OCI-LY1 (cell line): ENCODE measurements around the gene IL1RAPL2.

Experiments
- H2AFZ ChIP-seq: fragments of 200-600 bp; sonication (generic), shearing (Covaris generic); 2 replicates; pipeline ENCODE4 v1.6.0; 2014; ENCODE audit warnings: antibody characterized with exemption, mild to moderate bottlenecking, low read length
- H3F3A ChIP-seq: fragments of 200-600 bp; sonication (generic), shearing (Covaris generic); 2 replicates; pipeline ENCODE4 v1.6.0; 2014; ENCODE audit warnings: mild to moderate bottlenecking, antibody characterized with exemption, low read length, moderate library complexity; ENCODE audit not compliant: insufficient read depth
- H3K27ac ChIP-seq: fragments of 200-600 bp; sonication (generic); 2 replicates; pipeline ENCODE4 v1.5.1; 2014; ENCODE audit warnings: low read length, mixed run types, mild to moderate bottlenecking, low read depth; ENCODE audit not compliant: poor library complexity, severe bottlenecking
- H3K27me3 ChIP-seq: fragments of 200-600 bp; sonication (generic); 2 replicates; pipeline ENCODE4 v1.6.0; 2014; ENCODE audit warnings: antibody characterized with exemption, mild to moderate bottlenecking, low read length, moderate library complexity; ENCODE audit not compliant: insufficient read depth
- H3K36me3 ChIP-seq: fragments of 200-600 bp; sonication (generic); 2 replicates; pipeline ENCODE4 v1.6.1; 2014; ENCODE audit warnings: mild to moderate bottlenecking, antibody characterized with exemption, low read length, moderate library complexity, mixed read lengths; ENCODE audit not compliant: insufficient read depth
- H3K4me1 ChIP-seq: fragments of 200-600 bp; sonication (generic); 2 replicates; pipeline ENCODE4 v1.5.1; 2014; ENCODE audit warnings: mild to moderate bottlenecking, low read length, moderate library complexity; ENCODE audit not compliant: insufficient read depth, severe bottlenecking
- H3K4me2 ChIP-seq: fragments of 200-600 bp; sonication (generic), shearing (Covaris generic); 2 replicates; pipeline ENCODE4 v1.6.1; 2014; ENCODE audit warnings: low read length
- H3K4me3 ChIP-seq: fragments of 200-600 bp; sonication (generic); 2 replicates; pipeline ENCODE4 v1.5.1; 2014; ENCODE audit warnings: low read length, low read depth, mild to moderate bottlenecking, mixed read lengths; ENCODE audit not compliant: poor library complexity, severe bottlenecking
- H3K79me2 ChIP-seq: fragments of 200-600 bp; shearing (Covaris generic); 2 replicates; pipeline ENCODE4 v1.6.1; 2016; ENCODE audit warnings: mixed run types, low read length, mixed read lengths; ENCODE audit not compliant: insufficient read depth
- H3K9ac ChIP-seq: fragments of 200-600 bp; sonication (generic), shearing (Covaris generic); 2 replicates; pipeline ENCODE4 v1.6.1; 2014; ENCODE audit warnings: mild to moderate bottlenecking, low read length, mixed read lengths
- H3K9me2 ChIP-seq: fragments of 200-600 bp; sonication (generic), shearing (Covaris generic); 2 replicates; pipeline ENCODE4 v1.6.1; 2014; ENCODE audit warnings: low read depth, mild to moderate bottlenecking, low read length, mixed read lengths
- H3K9me3 ChIP-seq: fragments of 200-600 bp; shearing (Covaris generic); 2 replicates; pipeline ENCODE4 v1.6.1; 2014; ENCODE audit warnings: low read length, mixed read lengths
- H4K20me1 ChIP-seq: fragments of 200-600 bp; sonication (generic), shearing (Covaris generic); 2 replicates; pipeline ENCODE4 v1.6.0; 2016; ENCODE audit warnings: mild to moderate bottlenecking, low read length; ENCODE audit not compliant: insufficient read depth
- CTCF ChIP-seq: fragments of 200-600 bp; sonication (generic), shearing (Covaris generic); IDR thresholded peaks from 2 replicates; pipeline ENCODE4 v1.5.1; 2017; ENCODE audit warnings: mild to moderate bottlenecking, antibody characterized with exemption, low read length, moderate library complexity, mixed read lengths
- EZH2 ChIP-seq: fragments of 200-600 bp; sonication (generic), shearing (Covaris generic); IDR thresholded peaks from 2 replicates; pipeline ENCODE4 v1.8.0; 2017; ENCODE audit warnings: borderline replicate concordance, mixed run types, mild to moderate bottlenecking, antibody characterized with exemption, low read length, moderate library complexity, mixed read lengths

The IL1RAPL2 gene

DNA sequence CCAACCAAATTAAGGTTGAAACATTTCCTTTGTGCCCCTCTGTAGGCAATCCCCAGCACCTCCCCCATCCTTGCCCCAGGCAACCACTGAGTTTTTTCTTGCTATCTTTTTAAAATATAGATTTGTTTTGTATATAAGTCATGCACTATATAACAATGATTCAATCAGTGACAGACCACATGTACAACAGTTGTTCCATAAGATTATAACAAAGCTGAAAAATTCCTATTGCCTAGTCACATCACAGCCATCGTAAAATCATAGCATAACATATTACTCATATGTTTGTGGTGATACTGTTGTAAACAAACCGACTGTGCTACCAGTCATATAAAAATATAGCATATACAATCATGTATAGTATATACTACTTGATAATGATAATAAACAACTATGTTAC lies 1044.4 kb downstream of the IL1RAPL2 start:
- Histone ChIP-seq H3F3A (no peaks in the 10 kb centered on the region), H3K27me3 (no peaks in the 10 kb centered on the region), H3K4me3 (no peak overlapping the region), H3K79me2 (no peaks in the 10 kb centered on the region), H3K27ac (no peak overlapping the region), H2AFZ (no peak overlapping the region), H3K4me2 (no peak overlapping the region), H3K9me2 (no peaks in the 10 kb centered on the region), H3K9me3 (no peaks in the 10 kb centered on the region), H3K9ac (no peak overlapping the region), H4K20me1 (no peaks in the 10 kb centered on the region), H3K4me1 (no peaks in the 10 kb centered on the region), H3K36me3 (no peaks in the 10 kb centered on the region)
- no peak for TF ChIP-seq CTCF

DNA sequence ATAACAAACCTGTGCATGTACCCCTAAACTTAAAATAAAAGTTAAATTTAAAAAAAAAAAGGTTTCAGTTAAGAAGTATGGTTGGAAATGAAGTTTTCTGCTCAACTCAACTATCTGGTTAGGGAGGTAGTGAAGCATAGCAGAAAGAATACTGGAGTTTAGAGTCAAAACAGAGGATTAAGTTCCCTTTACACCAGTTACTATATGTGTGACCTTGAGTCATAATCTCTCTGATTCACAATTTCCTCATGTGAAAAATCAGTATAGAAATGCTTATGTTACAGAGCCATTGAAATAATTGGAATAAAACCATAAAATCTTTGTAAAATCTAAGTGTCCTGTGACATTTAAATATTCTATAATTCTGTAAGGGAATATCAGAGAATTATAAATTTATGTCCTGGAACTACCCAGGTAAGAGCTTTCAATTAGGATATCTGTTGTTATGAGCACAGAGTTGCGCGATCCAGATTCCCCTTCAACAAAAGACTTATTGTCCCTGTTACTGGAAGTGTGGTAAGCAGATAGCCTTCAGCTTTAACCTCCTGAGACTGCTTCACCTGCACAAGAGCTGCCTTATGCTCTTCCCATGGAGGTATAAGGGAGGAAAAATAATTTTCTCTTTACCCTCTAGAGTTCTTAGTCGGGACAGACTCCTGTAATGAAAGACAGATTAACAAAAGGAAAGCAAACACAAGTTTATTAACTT lies 1052.5 kb downstream of the IL1RAPL2 start:
- H3K9ac ChIP-seq = no peak overlapping the region
- no peaks in the 10 kb centered on the region for H3K36me3 ChIP-seq

DNA sequence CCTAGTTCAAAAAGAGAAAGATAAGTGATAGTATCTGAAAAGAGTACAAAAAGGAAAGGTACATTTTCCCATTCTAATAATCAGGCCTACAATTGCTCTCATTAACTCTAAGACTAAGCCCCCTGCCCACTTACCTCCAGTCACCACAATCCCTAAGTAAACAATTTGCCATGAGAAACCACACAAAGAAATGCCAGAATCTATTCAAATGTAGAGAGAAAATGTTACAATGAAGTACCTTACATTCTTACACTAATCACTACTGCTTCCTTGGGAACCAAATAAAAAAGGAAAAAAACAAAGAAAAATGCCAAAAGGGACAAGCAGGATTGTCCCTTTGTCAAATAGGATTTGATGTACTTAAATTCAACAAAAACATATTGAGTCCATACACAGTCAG lies 1068.2 kb downstream of the IL1RAPL2 start:
- no peaks in the 10 kb centered on the region for H3F3A ChIP-seq
- no peak overlapping the region for H2AFZ ChIP-seq
- no peaks in the 10 kb centered on the region for H3K9me3 ChIP-seq
- H3K36me3 ChIP-seq = no peaks in the 10 kb centered on the region
- no peak overlapping the region for H3K4me3 ChIP-seq
- H3K9me2 ChIP-seq = no peaks in the 10 kb centered on the region
- no peak overlapping the region for H3K9ac ChIP-seq
- no peak for TF ChIP-seq CTCF
- TF ChIP-seq EZH2 = no peak
- H3K27me3 ChIP-seq = no peaks in the 10 kb centered on the region
- H4K20me1 ChIP-seq = no peaks in the 10 kb centered on the region
- H3K79me2 ChIP-seq = no peaks in the 10 kb centered on the region
- H3K4me2 ChIP-seq = no peak overlapping the region
- H3K27ac ChIP-seq = no peak overlapping the region
- H3K4me1 ChIP-seq = no peaks in the 10 kb centered on the region

More for the DNA sequence above, 1052.5 kb downstream of the IL1RAPL2 start:
- Histone ChIP-seq H3K4me2 (no peak overlapping the region), H3K9me2 (no peaks in the 10 kb centered on the region), H3K27me3 (no peaks in the 10 kb centered on the region), H3F3A (no peaks in the 10 kb centered on the region), H3K9me3 (no peaks in the 10 kb centered on the region), H3K27ac (no peak overlapping the region), H2AFZ (no peak overlapping the region), H4K20me1 (no peaks in the 10 kb centered on the region), H3K79me2 (no peaks in the 10 kb centered on the region), H3K4me1 (no peaks in the 10 kb centered on the region), H3K4me3 (no peak overlapping the region)
- TF ChIP-seq EZH2 (no peak), CTCF (no peak)
